HEK293 (cell line): ENCODE measurements around the gene FBXO21.

Experiments
- CTCF ChIA-PET: fragments of 350-600 bp; formaldehyde crosslinking; extraction: SDS; loops from one replicate; lab custom pipeline; 2021; ENCODE audit warnings: antibody characterized with exemption; lab: Yijun Ruan, JAX
- POLR2A ChIA-PET: fragments of 300-600 bp; formaldehyde crosslinking; extraction: SDS; loops from one replicate; lab custom pipeline; 2020; ENCODE audit warnings: antibody characterized with exemption, inconsistent platforms; lab: Yijun Ruan, JAX
- H3K27ac ChIP-seq: fragments of 200-500 bp; sonication (Bioruptor generic); 2 replicates; pipeline ENCODE4 v1.5.1; 2014; ENCODE audit warnings: low read depth, low read length, control low read depth, inconsistent platforms; ENCODE audit errors: extremely low read depth
- H3K36me3 ChIP-seq, 2 experiments: fragments of 200-500 bp in 1 of 2; sonication (Bioruptor generic) in 1 of 2; 1 replicate in 1 of 2; 2 replicates in 1 of 2; pipeline ENCODE4 v1.5.1; 2014 to 2017; ENCODE audit warnings: inconsistent platforms in 2 of 2, low read length in 2 of 2; ENCODE audit not compliant: control insufficient read depth in 2 of 2, insufficient read depth in 1 of 2
- H3K4me1 ChIP-seq: fragments of 200-500 bp; sonication (Bioruptor generic); 2 replicates; pipeline ENCODE4 v1.5.1; 2014; ENCODE audit warnings: mild to moderate bottlenecking, low read length, inconsistent platforms; ENCODE audit not compliant: control insufficient read depth, insufficient read depth
- H3K4me3 ChIP-seq: 2 replicates; pipeline ENCODE4 v1.5.1; 2011; ENCODE audit warnings: low read depth, mild to moderate bottlenecking, control low read depth, low read length, moderate library complexity
- H3K9me3 ChIP-seq: fragments of 200-500 bp; sonication (Bioruptor generic); 2 replicates; pipeline ENCODE4 v1.5.1; 2014; ENCODE audit warnings: low read depth, low read length, inconsistent platforms; ENCODE audit not compliant: control insufficient read depth, insufficient read depth
- FEZF1 ChIP-seq: fragments of 450-650 bp; formaldehyde crosslinking; IDR thresholded peaks from 2 replicates; pipeline ENCODE4 v1.5.1; 2016; ENCODE audit warnings: missing biosample characterization, missing genetic modification characterization
- GLI2 ChIP-seq: fragments of 450-650 bp; formaldehyde crosslinking; IDR thresholded peaks from 2 replicates; pipeline ENCODE4; 2017; ENCODE audit warnings: missing biosample characterization, missing genetic modification characterization, low read depth, borderline replicate concordance
- KLF8 ChIP-seq: fragments of 450-650 bp; formaldehyde crosslinking; IDR thresholded peaks from 2 replicates; pipeline ENCODE4 v1.5.1; 2016; ENCODE audit warnings: missing biosample characterization, missing genetic modification characterization
- OSR2 ChIP-seq: fragments of 450-650 bp; formaldehyde crosslinking; IDR thresholded peaks from 2 replicates; pipeline ENCODE4 v1.5.1; 2016; ENCODE audit warnings: missing biosample characterization, missing genetic modification characterization
- PRDM1 ChIP-seq: fragments of 450-650 bp; formaldehyde crosslinking; IDR thresholded peaks from 2 replicates; pipeline ENCODE4; 2016; ENCODE audit warnings: missing biosample characterization, missing genetic modification characterization
- SCRT2 ChIP-seq: fragments of 450-650 bp; formaldehyde crosslinking; IDR thresholded peaks from 2 replicates; pipeline ENCODE4 v1.5.1; 2016; ENCODE audit warnings: missing biosample characterization, missing genetic modification characterization
- SETDB1 ChIP-seq: IDR thresholded peaks from one replicate; pipeline ENCODE4 v1.6.1; 2017; ENCODE audit warnings: mild to moderate bottlenecking, low read length, moderate library complexity, mixed read lengths; ENCODE audit not compliant: insufficient read length
- YY1 ChIP-seq: fragments of 450-650 bp; formaldehyde crosslinking; IDR thresholded peaks from 2 replicates; pipeline ENCODE4 v1.5.1; 2018; ENCODE audit warnings: missing biosample characterization, missing genetic modification characterization
- ZNF112 ChIP-seq: fragments of 450-650 bp; formaldehyde crosslinking; IDR thresholded peaks from 2 replicates; pipeline ENCODE4 v1.5.0; 2017; ENCODE audit warnings: missing biosample characterization, missing genetic modification characterization
- ZNF19 ChIP-seq: fragments of 450-650 bp; formaldehyde crosslinking; IDR thresholded peaks from 2 replicates; pipeline ENCODE4; 2016; ENCODE audit warnings: missing biosample characterization, missing genetic modification characterization, low read depth
- ZNF239 ChIP-seq: fragments of 450-650 bp; formaldehyde crosslinking; IDR thresholded peaks from 2 replicates; pipeline ENCODE4 v1.5.1; 2016; ENCODE audit warnings: missing biosample characterization, missing genetic modification characterization
- ZNF529 ChIP-seq: fragments of 450-650 bp; formaldehyde crosslinking; IDR thresholded peaks from 2 replicates; pipeline ENCODE4 v1.5.1; 2017; ENCODE audit warnings: missing genetic modification characterization, missing biosample characterization; ENCODE audit not compliant: insufficient replicate concordance
- ZNF664 ChIP-seq: fragments of 450-650 bp; formaldehyde crosslinking; IDR thresholded peaks from 2 replicates; pipeline ENCODE4 v1.5.1; 2016; ENCODE audit warnings: missing biosample characterization, missing genetic modification characterization
- ZNF677 ChIP-seq: fragments of 450-650 bp; IDR thresholded peaks from 2 replicates; pipeline ENCODE4 v1.5.0; 2018; ENCODE audit warnings: missing biosample characterization, mild to moderate bottlenecking, missing genetic modification characterization, moderate library complexity
- ZNF701 ChIP-seq: fragments of 450-650 bp; formaldehyde crosslinking; IDR thresholded peaks from 2 replicates; pipeline ENCODE4 v1.5.1; 2016; ENCODE audit warnings: missing biosample characterization, missing genetic modification characterization
- ZNF768 ChIP-seq: fragments of 450-650 bp; formaldehyde crosslinking; IDR thresholded peaks from 2 replicates; pipeline ENCODE4 v1.5.1; 2018; ENCODE audit warnings: missing biosample characterization, mild to moderate bottlenecking, missing genetic modification characterization
- TF ChIP-seq, protein P1 (sequence below): fragments of 450-650 bp; formaldehyde crosslinking; IDR thresholded peaks from 2 replicates; pipeline ENCODE4 v1.5.1; 2016; ENCODE audit warnings: missing biosample characterization, missing genetic modification characterization
- TF ChIP-seq, protein P2 (sequence below): fragments of 450-650 bp; formaldehyde crosslinking; IDR thresholded peaks from 2 replicates; pipeline ENCODE4 v1.5.1; 2016; ENCODE audit warnings: missing biosample characterization, missing genetic modification characterization
- TF ChIP-seq, protein P3 (sequence below): fragments of 450-650 bp; formaldehyde crosslinking; IDR thresholded peaks from 2 replicates; pipeline ENCODE4 v1.5.1; 2017; ENCODE audit warnings: missing biosample characterization, missing genetic modification characterization
- TF ChIP-seq, protein P4 (sequence below): fragments of 450-650 bp; formaldehyde crosslinking; IDR thresholded peaks from 2 replicates; pipeline ENCODE4 v1.5.1; 2016; ENCODE audit warnings: missing biosample characterization, missing genetic modification characterization, low read depth
- TF ChIP-seq, protein P5 (sequence below): fragments of 450-650 bp; formaldehyde crosslinking; IDR thresholded peaks from 2 replicates; pipeline ENCODE4 v1.5.1; 2016; ENCODE audit warnings: missing biosample characterization, missing genetic modification characterization

Gene FBXO21

DNA sequence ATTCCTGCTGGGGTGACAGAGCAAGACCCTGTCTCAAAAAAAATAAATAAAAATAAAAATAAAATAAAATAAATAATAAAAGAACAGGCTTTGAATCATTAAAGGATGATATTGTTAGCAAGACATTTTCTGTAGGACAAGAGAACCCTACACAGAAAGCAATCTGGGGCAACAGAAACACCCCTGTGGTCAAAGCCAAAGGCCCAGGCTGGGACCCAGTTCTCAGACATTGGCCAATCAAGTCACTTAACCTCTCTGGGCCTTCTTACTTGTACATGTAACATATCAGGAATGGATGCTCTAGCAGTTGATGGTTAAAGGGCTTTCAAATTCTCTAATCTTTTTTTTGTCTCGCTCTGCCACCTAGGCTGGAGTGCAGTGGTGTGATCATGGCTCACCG is 55.5 kb downstream of the FBXO21 start:
- no peak for TF ChIP-seq ZNF19 (tag by site-specific recombination)
- no peak for TF ChIP-seq SETDB1
- TF ChIP-seq FEZF1 (tag by site-specific recombination), result no peak
- no peaks in the 10 kb centered on the region for H3K9me3 ChIP-seq
- ChIA-PET POLR2A (no interaction called here), CTCF (interaction anchor here (0.7 to 2.1 kb wide), 2 partner anchors 15 to 154 kb away, joined by 4 to 13 read pairs; no protein-coding TSS in a partner anchor)
- no peaks in the 10 kb centered on the region for H3K4me1 ChIP-seq
- no peak overlapping the region for H3K4me3 ChIP-seq
- H3K27ac ChIP-seq, result no peak overlapping the region
- H3K36me3 ChIP-seq, result no peaks in the 10 kb centered on the region

DNA sequence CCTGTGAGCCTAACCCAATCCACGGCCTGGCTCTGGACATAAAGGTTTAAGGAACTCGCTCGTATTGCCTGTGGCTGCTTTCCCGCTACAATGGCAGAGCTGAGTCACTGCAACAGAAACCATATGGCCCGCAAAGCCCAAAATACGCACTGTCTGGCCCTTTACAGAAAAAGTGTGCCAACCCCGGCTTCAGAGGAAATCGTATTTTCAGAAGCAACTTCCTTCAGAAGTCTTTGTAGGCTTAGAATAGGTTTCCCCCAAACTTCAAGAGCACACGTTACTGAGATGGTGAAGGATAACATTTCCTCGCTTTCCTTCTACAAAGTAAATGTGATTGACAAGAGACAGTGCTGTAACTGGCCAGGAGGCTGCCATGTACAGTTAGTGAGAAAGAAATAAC is 56.2 kb downstream of the FBXO21 start:
- TF ChIP-seq ZNF768 (tag by site-specific recombination) (no peak), ZNF112 (tag by site-specific recombination) (no peak), PRDM1 (tag by site-specific recombination) (no peak), OSR2 (tag by site-specific recombination) (no peak), ZNF529 (tag by site-specific recombination) (no peak), YY1 (tag by site-specific recombination) (no peak), GLI2 (tag by site-specific recombination) (no peak), ZNF664 (tag by site-specific recombination) (no peak), SCRT2 (no peak), KLF8 (tag by site-specific recombination) (no peak), ZNF677 (tag by site-specific recombination) (no peak), ZNF239 (tag by site-specific recombination) (no peak), ZNF701 (tag by site-specific recombination) (no peak)
- TF ChIP-seq, protein P1, sequence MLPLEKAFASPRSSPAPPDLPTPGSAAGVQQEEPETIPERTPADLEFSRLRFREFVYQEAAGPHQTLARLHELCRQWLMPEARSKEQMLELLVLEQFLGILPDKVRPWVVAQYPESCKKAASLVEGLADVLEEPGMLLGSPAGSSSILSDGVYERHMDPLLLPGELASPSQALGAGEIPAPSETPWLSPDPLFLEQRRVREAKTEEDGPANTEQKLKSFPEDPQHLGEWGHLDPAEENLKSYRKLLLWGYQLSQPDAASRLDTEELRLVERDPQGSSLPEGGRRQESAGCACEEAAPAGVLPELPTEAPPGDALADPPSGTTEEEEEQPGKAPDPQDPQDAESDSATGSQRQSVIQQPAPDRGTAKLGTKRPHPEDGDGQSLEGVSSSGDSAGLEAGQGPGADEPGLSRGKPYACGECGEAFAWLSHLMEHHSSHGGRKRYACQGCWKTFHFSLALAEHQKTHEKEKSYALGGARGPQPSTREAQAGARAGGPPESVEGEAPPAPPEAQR (tag by site-specific recombination), result no peak
- TF ChIP-seq, protein P2, sequence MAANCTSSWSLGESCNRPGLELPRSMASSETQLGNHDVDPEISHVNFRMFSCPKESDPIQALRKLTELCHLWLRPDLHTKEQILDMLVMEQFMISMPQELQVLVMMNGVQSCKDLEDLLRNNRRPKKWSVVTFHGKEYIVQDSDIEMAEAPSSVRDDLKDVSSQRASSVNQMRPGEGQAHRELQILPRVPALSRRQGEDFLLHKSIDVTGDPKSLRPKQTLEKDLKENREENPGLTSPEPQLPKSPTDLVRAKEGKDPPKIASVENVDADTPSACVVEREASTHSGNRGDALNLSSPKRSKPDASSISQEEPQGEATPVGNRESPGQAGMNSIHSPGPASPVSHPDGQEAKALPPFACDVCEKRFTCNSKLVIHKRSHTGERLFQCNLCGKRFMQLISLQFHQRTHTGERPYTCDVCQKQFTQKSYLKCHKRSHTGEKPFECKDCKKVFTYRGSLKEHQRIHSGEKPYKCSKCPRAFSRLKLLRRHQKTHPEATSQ (tag by site-specific recombination), result no peak
- TF ChIP-seq, protein P3, sequence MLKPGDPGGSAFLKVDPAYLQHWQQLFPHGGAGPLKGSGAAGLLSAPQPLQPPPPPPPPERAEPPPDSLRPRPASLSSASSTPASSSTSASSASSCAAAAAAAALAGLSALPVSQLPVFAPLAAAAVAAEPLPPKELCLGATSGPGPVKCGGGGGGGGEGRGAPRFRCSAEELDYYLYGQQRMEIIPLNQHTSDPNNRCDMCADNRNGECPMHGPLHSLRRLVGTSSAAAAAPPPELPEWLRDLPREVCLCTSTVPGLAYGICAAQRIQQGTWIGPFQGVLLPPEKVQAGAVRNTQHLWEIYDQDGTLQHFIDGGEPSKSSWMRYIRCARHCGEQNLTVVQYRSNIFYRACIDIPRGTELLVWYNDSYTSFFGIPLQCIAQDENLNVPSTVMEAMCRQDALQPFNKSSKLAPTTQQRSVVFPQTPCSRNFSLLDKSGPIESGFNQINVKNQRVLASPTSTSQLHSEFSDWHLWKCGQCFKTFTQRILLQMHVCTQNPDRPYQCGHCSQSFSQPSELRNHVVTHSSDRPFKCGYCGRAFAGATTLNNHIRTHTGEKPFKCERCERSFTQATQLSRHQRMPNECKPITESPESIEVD (tag by site-specific recombination), result no peak
- TF ChIP-seq, protein P4, sequence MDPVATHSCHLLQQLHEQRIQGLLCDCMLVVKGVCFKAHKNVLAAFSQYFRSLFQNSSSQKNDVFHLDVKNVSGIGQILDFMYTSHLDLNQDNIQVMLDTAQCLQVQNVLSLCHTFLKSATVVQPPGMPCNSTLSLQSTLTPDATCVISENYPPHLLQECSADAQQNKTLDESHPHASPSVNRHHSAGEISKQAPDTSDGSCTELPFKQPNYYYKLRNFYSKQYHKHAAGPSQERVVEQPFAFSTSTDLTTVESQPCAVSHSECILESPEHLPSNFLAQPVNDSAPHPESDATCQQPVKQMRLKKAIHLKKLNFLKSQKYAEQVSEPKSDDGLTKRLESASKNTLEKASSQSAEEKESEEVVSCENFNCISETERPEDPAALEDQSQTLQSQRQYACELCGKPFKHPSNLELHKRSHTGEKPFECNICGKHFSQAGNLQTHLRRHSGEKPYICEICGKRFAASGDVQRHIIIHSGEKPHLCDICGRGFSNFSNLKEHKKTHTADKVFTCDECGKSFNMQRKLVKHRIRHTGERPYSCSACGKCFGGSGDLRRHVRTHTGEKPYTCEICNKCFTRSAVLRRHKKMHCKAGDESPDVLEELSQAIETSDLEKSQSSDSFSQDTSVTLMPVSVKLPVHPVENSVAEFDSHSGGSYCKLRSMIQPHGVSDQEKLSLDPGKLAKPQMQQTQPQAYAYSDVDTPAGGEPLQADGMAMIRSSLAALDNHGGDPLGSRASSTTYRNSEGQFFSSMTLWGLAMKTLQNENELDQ (tag by site-specific recombination), result no peak
- TF ChIP-seq, protein P5, sequence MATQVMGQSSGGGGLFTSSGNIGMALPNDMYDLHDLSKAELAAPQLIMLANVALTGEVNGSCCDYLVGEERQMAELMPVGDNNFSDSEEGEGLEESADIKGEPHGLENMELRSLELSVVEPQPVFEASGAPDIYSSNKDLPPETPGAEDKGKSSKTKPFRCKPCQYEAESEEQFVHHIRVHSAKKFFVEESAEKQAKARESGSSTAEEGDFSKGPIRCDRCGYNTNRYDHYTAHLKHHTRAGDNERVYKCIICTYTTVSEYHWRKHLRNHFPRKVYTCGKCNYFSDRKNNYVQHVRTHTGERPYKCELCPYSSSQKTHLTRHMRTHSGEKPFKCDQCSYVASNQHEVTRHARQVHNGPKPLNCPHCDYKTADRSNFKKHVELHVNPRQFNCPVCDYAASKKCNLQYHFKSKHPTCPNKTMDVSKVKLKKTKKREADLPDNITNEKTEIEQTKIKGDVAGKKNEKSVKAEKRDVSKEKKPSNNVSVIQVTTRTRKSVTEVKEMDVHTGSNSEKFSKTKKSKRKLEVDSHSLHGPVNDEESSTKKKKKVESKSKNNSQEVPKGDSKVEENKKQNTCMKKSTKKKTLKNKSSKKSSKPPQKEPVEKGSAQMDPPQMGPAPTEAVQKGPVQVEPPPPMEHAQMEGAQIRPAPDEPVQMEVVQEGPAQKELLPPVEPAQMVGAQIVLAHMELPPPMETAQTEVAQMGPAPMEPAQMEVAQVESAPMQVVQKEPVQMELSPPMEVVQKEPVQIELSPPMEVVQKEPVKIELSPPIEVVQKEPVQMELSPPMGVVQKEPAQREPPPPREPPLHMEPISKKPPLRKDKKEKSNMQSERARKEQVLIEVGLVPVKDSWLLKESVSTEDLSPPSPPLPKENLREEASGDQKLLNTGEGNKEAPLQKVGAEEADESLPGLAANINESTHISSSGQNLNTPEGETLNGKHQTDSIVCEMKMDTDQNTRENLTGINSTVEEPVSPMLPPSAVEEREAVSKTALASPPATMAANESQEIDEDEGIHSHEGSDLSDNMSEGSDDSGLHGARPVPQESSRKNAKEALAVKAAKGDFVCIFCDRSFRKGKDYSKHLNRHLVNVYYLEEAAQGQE (tag by site-specific recombination), result no peak
- TF ChIP-seq, all 188 proteins: peak for 0
- Histone ChIP-seq H3K27ac (no peak overlapping the region), H3K4me1 (no peaks in the 10 kb centered on the region), H3K36me3 (no peaks in the 10 kb centered on the region), H3K4me3 (no peak overlapping the region), H3K9me3 (no peaks in the 10 kb centered on the region)
- CTCF ChIA-PET, result interaction anchor here (0.7 to 3.1 kb wide), 3 partner anchors 14 to 153 kb away, joined by 4 to 10 read pairs (median 4); no protein-coding TSS in a partner anchor
- POLR2A ChIA-PET, result no interaction called here
